HG02885 (cell line): Measurements from ENCODE around the gene LIN7A.
A peak's percentile ranks its signal among the peaks of the same experiment; 100 is the strongest.

Source experiments
- ATAC-seq: cut with Tn5 transposase; IDR thresholded peaks from one replicate; pipeline ENCODE4 v1.9.1; 2021; ENCODE audit warnings: mild to moderate bottlenecking; ENCODE audit not compliant: unreplicated experiment, poor library complexity

The LIN7A gene

GRCh38 chr12:80937391-80938238 is at the start of gene LIN7A:
LIN7A (minus strand) TSS chr12:80937934; CDS start chr12:80937722, 212 bp downstream.
- ATAC-seq = peak; percentile 32

GRCh38 chr12:80986224-80986623 is 48.5 kb upstream of the LIN7A start:
- no peak for ATAC-seq

- no peak for ATAC-seq
Measured at GRCh38 chr12:80979816-80980215, 42.1 kb upstream of the LIN7A start.

DNA sequence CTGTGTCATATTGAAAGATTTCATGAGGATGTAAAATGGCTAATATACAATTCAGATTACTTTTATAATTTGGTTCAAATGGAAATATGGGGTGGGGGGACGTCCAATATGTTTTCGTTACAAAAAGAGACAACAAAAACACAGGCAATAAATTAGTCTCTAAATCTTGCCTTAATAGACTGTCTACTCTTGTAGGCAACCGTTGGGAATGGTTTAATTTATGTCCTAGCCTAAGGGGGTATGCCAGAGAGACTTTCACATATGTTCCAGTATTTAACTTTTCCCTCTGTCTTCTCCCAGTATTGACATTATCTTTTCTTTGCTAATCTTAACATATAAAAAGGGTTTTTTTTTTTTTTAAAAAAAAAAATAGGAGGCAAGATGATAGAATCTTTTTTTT is 41.5 kb upstream of the LIN7A start:
- ATAC-seq = no peak

DNA sequence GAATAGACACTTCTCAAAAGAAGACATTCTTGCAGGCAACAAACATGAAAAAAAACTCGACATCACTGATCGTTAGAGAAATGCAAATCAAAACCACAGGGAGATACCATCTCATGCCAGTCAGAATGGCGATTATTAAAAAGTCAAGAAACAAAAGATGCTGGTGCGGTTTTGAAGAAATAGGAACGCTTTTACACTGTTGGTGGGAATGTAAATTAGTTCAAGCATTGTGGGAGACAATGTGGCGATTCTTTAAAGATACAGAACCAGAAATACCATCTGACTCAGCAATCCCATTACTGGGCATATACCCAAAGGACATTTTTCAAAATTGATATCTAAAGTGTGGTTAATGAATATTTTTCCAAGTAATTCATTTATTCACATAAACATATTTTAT is 39.6 kb upstream of the LIN7A start:
- no peak for ATAC-seq

- no peak for ATAC-seq
Measured at GRCh38 chr12:80968326-80968725, 30.6 kb upstream of the LIN7A start.

GRCh38 chr12:80967565-80967964 is 29.8 kb upstream of the LIN7A start:
- no peak for ATAC-seq

DNA sequence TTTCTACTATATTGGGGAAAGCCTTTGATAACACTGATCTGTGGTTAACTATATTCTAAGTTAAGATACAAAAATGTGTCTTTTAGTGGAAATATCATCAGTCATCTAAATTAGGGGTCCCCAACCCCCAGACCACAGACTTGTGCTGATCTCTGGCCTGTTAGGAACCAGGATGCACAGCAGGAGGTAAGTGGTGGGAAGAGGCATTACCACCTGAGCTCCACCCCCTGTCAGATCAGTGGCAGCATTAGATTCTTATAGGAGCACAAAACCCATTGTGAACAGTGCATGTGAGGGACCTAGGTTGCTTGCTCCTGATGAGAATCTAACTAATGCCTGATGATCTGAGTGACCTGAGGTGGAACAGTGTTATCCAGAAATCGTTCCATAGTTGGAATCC is 28.3 kb upstream of the LIN7A start:
- no peak for ATAC-seq

DNA sequence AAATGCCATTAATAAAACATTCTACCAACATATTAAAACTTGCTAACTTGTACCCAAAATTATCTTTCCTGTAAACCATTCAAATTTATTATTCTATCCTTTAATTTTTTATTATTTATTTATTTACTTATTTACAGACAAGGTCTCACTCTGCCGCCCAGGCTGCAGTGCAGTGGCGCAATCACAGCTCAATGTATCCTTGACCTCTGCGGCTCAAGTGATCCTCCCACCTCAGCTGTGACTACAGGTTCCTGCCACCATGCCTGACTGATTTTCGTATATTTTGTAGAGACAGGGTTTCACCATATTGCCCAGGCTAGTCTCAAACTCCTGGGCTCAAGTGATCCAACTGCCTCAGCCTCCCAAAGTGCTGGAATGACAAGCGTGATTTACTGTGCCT is 20.4 kb upstream of the LIN7A start:
- no peak for ATAC-seq

GRCh38 chr12:80954857-80955520 is 17.3 kb upstream of the LIN7A start:
- no peak for ATAC-seq

GRCh38 chr12:80952443-80952842 is 14.7 kb upstream of the LIN7A start:
- ATAC-seq = no peak

DNA sequence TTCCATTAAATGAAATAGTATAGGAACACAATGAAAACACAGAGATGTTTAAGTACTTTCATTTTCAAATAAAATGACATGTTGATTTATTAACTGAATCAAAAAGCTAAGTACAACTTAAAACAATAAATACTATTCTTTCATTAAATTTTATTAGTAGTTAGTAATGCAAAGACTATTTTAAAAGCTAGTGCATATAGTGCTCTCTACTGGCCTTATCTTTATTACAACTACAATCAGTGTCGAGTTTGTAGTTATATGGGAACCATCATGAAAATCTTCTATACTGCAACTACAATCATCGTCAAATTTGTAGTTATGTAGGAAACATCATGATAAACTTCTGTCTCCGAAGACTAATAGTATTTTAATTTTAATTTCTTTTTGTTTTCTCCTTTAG is 8.9 kb upstream of the LIN7A start:
- peak; percentile 66 for ATAC-seq

GRCh38 chr12:80943338-80943737 is 5.6 kb upstream of the LIN7A start:
- ATAC-seq = no peak

- no peak for ATAC-seq
Measured at GRCh38 chr12:80941916-80942315, 4.2 kb upstream of the LIN7A start.

- ATAC-seq = no peak
Measured at GRCh38 chr12:80939231-80939950, 1.7 kb upstream of the LIN7A start.

- no peak for ATAC-seq
Measured at GRCh38 chr12:80938397-80938796, 663 bp upstream of the LIN7A start.

- peak; percentile 59 for ATAC-seq
Measured at GRCh38 chr12:80936642-80937390, 918 bp downstream of the LIN7A start.

DNA sequence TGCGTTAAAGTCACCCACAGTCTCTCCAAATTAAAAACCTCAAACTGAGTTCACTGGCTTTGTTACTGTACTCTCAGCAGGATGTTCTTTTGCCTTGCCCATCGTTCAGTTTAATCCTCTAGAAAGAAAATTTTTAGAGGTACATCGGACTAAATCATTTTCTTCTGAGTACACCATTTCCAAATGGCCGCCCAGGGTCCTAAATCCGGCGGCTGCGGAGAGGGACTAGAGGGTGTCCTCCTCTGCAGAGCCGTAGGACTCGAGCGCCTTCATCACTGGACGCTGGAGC is 1.4 kb downstream of the LIN7A start:
- ATAC-seq = no peak

GRCh38 chr12:80935111-80935510 is 2.6 kb downstream of the LIN7A start:
- ATAC-seq = no peak

DNA sequence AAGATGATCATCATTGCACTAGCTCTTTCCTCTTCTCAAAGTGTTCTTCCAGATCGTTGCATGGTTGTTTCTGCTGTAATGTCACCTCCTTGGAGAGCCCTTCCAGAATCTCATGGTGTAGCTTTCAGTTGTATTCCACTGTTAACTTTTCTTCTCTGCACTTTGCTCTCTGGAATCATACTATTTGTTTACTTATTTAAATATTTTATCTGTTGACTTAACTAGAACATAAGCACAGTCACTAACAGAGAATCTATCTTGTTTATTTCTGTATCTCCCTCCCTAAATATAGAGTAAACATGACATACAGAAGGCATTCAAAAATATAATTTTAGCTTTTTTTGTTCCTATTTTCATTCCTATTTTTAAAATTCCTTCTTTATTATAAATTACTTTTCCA is 11.8 kb downstream of the LIN7A start:
- ATAC-seq = no peak

DNA sequence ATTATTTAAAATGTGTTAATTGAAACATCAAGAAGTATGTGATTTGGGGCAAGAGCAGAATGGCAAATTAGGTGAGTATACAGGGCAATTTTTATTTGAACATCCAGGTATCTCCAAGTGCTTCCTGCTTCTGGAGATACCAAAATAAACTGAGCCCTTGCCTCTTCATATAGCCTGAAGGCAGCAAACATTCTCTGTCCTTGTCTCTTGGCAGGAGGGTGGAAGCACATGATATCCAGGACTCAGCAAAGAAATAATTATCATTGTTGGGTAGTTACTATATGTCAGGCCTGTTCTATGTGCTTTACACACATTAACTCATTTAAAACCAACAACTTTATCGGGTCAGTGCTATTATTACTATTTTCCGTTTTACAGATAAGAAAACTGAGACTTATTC is 12.5 kb downstream of the LIN7A start:
- ATAC-seq = no peak
